Femur (tissue), 1 donor: ENCODE results near the gene EHBP1.

Experiments used
- DNase-seq: peaks from one replicate; pipeline ENCODE4 v3.0.0-alpha.2; 2017

EHBP1 gene

DNA sequence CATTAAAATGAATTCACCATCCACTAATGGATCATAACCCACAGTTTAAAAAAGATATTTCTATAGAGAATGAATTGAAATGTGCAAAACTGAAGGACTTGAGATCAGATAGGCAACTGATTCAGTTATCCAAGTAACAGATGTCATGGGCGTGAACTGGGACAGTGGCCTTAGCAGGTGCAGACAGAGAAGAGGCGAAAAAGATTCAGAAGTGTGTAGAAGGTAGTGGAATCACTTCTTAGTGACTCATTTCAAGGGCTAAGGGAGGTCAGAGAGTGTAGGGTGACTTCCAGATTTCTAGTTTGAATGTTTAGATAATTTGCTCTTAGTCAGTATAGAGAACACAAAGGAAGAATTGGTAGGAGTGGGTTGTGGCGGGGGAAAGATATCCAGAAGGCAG, 79.7 kb downstream of the EHBP1 start:
- no peak for DNase-seq

DNA sequence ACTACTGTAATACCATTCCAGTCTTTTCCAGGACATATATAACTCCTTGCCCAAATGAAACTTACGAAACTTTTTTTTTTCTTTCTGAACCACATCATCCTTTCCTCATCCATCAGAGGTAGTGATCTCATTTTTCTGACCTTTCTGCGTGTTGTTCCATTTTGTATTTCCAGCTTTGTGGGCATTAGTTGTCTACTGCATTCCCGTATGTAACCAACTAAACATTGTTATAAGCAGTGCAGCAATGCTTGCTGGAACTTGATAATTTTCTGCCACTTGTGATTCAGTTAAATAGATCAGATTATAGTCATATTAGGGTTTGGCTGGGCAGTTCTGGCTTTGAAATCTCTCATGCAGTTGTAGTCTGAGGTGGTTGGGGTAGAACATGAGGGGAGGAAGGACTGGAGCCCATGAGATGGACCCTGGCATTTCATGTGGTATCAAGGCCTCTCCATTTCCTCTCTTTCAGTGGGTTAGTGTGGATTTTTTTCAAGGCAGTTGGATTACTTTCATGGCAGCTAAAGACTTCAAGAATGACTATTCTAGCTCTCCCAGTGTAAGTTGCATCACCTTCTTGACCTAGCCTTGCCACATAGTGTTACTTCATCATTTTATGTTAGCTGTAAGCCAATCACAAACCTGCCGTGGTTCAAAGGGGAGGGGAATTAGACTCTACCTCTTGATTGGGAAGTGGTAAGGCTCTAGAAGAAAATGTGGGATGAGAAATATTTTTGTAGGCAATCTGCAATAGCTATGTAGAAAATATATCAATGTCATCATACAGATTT, 80.5 kb downstream of the EHBP1 start:
- DNase-seq: no peak

DNA sequence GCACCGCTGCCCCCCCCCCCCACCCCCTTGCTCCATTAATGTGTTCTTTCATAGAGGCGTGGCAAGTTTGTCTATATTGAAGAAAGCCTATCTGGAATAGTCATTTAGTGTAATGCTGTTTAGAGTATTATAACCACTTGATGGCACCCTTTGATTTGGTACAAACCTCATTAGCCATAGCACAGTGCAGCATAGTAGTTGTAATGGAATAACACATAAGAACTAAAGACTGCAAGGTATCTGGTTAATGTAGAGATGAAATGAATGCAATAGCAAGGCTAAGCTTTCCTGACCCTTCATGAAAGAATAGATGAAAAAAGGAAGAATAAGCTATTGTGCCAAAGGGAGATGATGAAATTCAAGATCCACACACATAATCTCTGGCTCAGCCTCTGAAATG, 81.9 kb downstream of the EHBP1 start:
- DNase-seq: no peak

DNA sequence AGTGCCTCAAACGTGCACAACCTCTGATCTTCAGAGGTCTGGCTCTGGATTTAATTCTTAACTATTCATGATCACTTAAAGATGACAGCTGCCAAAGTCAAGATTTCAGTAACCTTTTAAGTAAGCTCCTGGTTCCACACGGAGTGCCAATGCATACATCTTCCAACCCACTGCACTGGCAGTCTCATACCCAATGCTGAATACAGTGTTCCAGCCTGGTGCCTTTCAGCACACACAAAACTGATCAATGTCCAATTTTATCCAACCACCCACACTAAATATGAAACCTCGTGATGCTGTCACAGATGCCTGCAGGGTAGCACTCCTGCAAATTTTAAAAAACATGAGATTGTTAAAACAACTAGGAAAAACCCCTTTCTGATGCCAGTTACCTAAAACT, 84.0 kb downstream of the EHBP1 start:
- no peak for DNase-seq

DNA sequence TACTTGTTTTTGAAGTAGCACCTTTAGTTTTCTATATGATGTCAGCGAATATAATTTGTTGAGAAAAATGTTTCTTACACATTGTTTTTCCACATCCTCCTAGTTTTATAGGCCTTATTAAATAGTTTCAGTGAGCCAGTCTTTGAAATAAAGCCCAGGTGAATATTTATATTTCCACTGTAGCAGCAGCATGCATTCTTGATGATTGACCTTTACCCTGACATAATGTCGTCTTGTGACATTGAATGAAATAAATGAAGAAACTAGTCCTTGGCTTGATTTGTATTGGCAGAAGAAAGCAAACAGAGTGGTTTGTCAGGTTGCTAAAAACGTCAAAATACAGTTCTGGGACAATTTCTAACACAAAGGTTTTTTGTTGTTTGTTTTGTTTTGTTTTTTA, 84.4 kb downstream of the EHBP1 start:
- no peak for DNase-seq

DNA sequence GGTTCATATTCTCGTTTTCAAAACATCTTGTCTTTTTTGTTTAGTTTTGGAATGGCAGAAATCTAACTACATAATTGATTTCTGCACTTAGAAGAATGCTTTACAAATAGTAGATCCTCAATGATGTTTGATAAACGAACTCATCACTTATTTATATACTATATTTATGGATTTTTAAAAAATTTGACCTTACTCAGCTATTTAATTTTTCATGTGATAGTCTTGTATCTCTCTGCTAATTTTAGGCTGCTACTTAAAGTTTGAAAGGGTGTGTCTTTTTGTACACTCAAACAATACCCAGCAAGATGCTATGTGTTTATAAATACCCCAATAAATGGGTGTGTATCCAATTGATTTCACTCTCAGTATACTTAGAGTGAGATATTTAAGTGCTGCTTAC, 86.9 kb downstream of the EHBP1 start:
- no peak for DNase-seq

DNA sequence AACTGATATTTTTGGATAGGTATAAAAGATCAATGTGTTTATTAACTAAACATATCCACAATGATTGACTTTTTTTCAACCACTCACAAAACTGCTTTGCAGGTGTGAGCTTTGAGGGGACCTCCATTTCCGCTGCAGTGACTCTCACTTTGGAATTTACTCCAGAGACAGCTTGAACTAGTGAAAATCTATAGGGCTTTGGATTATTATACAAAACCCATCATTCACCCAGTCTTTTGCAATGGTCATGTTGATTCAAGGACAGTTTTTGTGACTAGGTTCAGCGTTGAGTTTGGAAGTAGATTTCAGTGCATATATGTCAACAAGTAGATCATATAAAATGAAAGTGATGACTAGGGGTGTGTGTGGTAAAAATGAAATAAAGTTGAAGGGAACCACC, 87.7 kb downstream of the EHBP1 start:
- no peak for DNase-seq

DNA sequence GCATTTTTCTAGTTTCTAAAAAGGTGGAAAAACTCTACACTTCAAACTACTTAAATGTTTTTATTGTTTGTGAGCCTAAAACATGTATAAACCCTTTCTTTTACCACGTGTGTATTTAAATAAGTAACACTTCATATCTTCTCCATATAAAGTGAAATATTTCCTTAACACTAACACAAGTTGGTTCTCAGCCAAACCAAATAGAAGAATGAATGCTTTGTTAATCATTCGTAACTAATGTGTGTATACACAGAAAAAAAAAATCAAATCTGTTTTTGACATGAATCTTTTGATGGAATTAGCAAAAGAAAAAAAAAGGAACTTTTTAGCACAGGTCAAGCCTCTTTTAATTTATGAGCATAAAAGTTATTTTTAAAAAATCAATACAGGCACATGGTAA, 89.3 kb downstream of the EHBP1 start:
- DNase-seq: no peak

DNA sequence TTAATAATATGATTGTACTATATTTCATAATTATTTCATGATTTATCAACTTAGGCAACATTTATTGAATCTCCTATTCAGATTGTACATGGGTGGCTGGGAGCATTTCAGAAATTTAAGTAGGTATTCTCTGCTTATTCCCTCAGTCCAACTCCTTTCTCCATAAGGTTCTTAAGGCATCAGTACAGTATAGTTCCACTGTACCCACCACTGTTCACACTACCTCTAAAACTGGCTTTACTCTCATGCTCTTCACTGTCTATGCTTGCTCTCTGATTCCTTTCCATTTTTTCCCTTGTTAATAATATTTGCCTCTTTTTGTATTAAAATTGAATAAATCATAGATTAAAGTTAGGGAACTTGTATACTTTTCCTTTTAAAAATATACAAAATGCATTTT, 89.8 kb downstream of the EHBP1 start:
- DNase-seq: no peak

DNA sequence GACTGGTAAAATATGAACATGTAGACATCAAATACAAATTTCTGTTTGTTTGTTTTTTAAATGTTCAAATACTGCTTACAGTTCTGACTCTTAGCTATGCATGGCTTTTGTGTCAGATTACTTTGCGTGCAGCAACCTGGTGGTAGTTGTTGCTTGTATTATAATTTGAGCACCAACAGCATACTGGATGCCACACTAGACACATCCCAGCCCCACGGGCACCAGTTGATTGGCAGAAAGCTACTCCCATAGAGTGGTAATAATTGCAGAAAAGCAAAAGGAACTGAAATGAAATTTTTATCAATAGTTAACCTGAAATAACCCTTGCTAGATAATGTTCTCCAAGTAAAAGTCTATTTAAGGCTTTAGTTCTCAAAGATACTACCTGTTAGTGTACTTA, 91.6 kb downstream of the EHBP1 start:
- DNase-seq: no peak

DNA sequence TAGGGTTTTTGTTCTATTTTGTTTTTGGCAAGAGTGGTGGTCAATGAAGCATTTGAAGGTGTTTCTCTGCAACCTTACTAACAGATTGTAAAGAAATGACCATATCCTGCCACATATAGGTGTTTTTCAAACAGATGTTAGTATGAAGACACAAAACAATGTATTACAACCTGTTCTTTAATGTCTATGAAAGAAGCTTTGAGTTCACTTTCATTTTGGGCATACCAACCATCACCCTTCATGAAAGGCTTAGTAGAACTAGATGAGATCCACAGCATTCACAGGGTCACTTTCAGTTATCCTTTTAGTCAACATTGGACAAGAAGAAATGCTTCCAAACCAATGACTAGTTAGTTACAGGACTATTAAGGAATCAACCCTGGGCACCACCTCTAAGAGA, 95.1 kb downstream of the EHBP1 start:
- DNase-seq: no peak

DNA sequence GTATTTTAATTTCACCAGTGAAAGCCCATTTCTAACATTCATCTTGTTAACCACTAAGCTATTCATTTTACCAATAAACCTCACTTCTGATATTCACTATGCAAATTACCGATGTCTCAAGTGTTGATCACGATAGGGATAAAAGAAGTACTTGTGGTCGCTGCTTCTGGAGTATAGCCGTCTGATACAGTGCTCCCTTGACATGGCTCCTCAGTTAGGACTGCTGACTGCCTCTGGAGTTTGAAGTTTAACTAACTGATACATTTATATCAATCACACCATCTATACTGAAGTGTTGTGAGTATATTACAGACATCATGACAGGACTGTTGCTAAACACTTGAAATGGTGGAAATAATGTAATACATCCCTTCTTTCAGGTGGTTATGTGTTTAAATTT, 95.6 kb downstream of the EHBP1 start:
- no peak for DNase-seq

DNA sequence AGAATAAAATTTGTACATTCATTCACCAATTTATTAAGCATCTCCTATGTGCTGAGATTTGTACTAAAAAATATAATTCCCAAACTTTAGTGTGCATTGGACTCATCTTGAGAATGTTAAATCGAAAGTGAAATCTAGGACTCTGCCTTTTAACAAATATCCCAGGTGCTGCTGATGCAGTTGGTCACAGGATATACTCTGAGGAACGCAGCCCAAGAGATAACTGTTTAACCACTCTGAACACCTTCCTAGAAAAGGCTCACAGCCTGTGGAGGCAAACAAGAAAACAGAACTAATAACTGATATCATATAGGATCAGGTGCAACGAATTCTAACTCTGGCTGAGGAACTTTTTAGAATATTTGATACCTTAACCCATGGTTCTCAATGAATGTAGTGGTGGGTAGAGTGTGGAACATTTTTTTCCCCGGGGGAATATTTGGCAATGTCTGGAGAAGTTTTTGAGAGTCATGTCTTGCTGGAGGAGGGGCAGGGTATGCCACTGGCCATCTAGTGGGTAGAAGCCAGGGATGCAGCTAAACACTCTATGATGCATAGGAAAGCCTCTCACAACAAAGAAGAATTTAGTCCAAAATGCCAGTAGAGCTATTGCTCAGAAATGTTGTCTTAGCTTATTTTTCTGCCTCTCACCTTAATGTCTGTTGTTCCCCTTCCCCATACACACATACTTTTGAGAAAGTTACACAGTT, 96.5 kb downstream of the EHBP1 start:
- no peak for DNase-seq

DNA sequence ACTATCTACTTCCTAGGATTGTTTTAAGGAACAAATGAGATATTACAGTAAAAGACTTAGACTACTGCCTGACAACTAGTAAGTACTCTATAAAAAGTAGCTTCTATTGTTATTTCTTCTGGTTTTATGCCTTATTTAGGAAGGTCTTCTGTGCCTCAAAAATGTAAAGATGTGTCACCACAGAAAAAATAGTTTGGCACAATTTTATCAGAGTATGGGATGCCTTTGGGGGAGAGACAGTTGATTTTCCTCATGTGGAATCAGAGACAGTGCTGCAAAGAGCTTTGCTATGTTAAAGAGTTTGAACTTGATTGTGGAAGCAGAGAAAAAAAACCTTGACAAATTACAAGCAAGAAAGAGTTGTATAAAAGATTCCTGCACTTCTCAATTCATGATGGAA, 98.4 kb downstream of the EHBP1 start:
- DNase-seq: no peak

DNA sequence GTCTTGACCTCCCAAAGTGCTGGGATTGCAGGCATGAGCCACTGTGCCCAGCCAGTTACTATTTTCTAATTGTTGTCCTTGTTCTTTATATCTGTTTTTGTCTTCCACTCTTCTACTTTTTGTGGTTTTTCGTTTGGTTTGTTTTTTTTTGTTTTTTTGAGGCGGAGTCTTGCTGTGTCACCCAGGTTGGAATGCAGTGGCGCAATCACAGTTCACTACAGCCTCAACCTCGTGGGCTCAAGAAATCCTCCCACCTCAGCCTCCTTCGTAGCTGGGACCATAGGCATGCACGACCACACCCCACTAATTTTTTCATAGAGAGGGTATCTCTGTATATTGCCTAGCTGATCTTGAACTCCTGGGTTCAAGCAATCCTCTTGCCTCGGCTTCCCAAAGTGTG, 100.7 kb downstream of the EHBP1 start:
- DNase-seq: no peak

DNA sequence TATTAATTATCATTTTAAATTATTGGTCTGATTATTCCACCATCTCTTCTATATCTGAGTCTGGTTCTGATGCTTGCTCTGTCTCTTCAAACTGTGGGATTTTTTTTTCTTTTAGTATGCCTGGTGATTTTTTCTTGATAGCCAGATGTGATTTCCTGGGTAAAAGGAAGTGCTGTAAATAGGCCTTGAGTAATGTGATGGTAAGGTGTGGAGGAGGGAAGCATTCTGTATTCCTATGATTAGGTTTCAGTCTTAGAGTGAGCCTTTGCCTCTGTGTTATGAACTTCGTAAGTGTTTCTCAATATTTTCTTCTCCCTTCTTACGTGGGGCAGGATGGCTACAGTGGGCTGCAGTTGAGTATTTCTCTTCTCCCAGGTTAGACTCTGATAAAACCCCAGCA, 103.0 kb downstream of the EHBP1 start:
- no peak for DNase-seq

DNA sequence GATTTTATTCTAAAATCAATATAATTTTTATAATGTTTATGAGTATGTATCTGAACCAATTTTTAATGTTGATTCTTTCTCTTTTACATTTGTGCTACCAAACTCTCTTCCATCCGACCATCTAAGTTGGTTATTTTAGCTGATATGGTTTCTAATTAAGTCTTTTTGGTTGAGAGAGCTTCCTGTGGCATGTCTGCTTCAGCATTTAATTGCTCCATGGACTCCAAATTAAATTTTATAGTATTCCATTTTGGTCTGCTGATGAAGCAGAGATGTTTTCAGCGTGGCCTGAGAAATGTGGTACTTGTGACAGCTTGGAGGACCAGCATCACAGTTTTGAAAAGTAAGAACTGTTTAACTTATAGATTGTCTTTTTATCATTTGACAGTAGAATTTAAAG, 105.6 kb downstream of the EHBP1 start:
- no peak for DNase-seq

DNA sequence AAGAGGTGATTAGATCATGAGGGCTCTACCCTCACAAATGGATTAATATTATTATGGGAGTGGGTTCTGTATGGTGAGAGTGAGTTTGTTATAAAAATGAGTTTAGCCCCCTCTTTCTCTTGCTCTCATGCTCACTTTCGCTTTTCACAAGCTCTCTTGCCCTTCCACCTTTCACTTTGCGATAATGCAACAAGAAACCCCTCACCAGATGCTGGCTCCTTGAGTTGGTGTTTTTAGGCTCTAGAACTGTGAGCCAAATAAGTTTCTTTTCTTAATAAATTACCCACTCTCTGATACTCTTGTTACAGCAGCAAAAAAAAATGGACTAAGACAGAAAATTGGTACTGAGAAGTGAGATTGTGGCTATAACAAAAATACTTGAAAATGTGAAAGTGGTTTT, 106.5 kb downstream of the EHBP1 start:
- DNase-seq: no peak

DNA sequence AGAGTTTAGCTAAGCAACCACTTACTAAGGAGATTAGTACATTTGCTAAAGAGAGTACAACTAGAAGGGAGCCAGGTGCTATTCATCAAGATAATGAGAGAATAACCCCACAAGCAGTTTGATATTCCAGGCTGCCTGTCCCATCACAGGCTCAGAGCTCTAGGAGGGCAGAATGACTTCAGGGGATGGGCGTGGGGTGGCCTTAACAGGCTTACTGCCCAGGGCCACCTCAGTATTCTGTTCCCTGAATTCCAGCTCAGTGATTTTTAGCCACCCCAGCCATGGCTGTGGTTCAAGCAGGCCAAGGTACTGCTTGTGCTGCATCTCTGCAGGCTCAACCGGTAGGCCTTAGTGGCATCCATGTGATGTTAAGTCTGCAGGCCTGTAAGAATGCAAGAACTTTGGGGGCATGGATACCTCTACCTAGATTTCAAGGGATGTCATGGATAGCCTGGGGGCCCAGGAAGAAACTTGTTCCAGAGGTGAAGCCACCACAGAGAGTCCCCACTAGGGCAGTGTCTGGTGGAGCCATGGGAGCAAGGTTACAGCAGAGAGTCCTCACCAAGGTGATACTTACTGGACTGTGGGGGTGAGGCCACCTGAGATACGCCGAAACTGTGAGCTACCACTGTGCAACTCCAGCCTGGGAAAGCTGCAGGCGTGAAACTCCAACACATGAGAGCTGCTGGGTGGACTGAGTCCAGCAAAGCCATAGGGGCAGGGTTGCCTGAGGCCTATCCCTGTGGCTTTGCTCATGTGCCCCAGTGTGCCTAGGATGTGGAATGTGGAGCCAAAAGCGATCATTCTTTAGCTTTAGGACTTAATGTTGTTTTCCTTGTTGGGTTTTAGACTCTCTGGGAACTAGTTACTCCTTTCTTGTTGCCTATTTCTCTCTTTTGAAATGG, 107.7 kb downstream of the EHBP1 start:
- no peak for DNase-seq

DNA sequence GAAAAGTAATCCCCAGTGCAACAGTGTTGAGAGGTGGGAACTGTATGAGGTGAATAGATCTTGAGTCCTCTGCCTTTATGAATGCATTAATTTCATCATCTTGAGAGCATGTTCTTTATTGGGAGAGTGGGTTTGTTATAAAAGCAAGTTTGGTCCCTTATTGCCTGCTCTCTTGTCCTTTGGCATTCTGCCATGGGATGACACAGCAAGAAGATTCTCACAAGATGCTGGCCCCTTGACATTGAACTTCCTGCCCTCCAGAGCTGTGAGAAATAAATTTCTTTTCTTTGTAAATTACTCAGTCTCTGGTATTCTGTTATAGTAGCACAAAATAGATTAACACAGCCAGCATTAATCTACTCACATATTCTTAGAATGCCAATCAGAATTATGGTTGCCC, 108.6 kb downstream of the EHBP1 start:
- DNase-seq: no peak

DNA sequence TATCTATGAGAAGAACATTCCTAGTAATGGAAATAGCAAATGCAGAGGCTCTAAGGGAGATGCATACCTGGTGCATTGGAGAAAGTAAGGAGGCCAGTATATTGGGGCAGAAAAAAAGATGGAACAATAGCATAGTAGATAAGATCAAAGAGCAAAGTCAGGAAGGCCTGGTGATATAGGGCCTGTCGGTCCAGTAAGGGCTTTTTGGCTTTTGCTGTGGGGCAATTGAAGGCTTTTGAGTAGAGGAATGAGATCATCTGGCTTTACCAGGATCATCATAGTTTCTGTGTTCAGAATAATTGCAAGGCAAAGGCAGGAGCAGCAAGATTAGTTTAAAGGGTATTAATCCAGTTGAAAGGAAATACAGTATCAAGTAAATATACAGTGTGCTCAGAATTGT, 111.8 kb downstream of the EHBP1 start:
- DNase-seq: no peak

DNA sequence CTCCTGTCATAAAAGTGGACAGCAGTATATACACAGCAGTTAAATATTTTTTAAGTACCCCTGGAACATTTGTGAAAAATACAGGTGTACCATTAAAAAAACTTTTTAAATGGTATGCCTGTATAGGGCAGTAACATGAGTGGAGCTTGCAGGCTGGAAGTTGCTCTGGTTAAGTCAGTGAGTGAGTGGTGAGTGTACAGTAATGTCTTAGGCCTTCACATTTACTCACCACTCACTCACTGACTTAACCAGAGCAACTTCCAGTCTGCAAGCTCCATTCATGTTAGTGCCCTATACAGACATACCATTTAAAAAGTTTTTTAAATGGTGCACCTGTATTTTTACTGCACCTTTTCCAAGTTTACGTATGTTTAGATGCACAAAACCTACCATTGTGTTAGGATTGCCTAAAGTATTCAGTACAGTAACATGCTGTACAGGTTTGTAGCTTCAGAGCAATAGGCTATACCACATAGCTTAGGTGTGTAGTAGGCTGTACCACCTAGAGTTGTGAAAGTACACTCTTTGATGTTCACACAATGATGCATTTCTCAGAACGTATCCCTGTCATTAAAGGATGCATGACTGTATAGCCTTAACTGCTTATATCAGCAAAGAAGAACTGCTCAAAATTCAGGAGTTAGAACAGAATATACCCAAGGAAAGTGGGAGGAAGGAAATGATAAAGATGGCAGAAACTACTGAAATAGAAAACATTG, 112.6 kb downstream of the EHBP1 start:
- DNase-seq: no peak

DNA sequence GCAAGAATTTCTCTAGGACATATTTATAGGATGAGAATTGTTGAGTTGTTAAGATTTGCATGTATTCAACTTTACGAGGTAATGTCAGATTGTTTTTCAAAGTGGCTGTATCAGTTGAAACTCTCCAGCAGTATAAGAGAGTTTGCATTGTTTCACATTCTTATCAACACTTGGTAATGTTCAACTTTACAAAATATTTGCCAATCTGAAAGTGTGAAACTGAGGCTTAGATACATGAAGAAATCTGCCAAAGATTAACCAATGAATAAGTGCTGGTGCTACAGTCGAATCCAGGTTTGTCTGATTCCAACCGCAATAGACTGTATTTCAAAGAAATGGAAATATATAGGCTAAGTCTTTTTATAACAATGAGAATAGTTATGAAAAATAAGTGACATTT, 117.0 kb downstream of the EHBP1 start:
- DNase-seq: no peak
